ENCODE data around the gene ADAMTS3.
"Not testable (repeated sequence)": the region's sequence is repeated elsewhere in the genome, so short reads cannot be mapped to it uniquely, and the experiment has no call there.

ADAMTS3 gene

DNA sequence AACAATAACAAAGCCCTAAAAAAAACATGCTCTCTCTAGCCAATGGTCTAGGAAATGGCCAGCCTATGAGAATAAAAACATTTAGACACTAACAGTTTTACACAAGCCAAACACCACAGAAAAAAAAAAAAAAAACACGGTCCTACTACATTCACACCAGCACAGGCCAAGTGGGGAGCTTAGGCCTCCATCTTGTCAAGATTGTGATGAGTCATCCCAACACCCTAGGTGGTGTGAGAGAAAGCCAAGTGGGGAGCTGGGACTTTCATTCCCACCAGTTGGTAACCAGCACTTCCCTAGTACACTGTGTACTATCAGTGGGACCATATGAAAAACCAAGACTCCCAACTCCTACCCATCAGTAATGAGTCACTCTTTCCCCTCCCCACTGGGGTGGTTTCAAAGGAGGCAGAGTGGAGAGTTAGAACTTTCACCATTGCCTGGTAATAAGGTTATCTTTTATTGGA is 95.6 kb downstream of the ADAMTS3 start:
- DNase-seq (ENCODE audit: low read depth in 4 of 4, low spot score in 1 of 4): no peak

DNA sequence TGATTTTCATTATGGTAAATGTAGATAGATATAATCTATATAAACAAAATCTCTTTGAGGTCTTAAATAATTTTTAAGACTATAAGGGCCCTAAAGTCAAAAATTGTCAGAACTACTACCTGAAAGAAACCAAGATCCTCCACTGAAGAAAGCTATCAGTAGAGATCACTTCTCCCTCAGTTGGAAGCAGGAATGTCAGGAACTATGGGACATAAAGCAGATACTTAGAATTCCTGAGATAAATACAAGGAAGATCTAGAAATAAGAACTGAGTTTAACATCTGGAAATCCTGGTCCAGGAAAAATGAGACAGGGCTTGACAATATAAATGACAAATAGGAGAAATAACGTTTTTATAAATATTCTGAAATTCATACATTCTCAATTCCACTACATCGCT is 97.2 kb downstream of the ADAMTS3 start:
- DNase-seq (ENCODE audit: low read depth in 4 of 4, low spot score in 1 of 4): no peak

- no peak for DNase-seq (ENCODE audit: low read depth in 4 of 4, low spot score in 1 of 4)
Observed at GRCh38 chr4:72468904-72469502, 100.0 kb downstream of the ADAMTS3 start.

DNA sequence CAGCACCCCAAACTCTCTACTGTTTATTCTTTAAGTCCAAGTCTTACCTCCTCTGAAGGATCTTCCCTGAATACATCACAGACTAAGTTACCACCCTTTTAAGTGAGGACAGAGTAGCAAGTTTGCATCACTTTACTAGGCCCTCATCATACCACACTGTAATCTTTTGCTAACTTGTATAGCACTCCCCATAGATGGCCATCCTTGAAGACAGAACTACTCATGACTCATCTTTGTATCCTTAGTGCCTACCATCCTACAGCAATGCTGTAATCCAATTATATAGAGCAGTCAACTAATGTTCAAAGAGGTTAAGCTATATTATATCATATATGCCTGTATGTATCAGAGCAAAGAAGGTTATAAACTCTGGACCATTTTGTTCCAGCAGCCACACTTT is 101.4 kb downstream of the ADAMTS3 start:
- DNase-seq (ENCODE audit: low read depth in 4 of 4, low spot score in 1 of 4): no peak

DNA sequence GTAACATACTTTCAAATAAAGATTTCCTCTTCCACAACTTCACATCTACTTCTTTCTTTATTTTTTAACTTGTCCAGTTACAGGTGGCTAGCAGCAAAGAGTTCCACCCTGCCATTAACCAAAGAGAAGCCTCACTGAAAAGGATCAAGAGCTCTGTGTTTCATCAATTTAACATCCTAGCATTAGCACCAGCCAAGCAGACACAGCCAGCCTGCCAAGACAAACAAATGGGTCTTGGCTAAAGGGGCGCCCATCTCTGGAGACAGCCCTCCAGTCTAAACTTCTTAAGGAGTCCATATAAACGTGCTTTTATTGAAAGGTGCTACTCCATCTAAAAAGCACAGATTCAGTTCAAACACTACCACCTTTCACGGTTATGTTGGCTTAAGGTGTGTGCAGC is 105.3 kb downstream of the ADAMTS3 start:
- DNase-seq (ENCODE audit: low read depth in 4 of 4, low spot score in 1 of 4): no peak

DNA sequence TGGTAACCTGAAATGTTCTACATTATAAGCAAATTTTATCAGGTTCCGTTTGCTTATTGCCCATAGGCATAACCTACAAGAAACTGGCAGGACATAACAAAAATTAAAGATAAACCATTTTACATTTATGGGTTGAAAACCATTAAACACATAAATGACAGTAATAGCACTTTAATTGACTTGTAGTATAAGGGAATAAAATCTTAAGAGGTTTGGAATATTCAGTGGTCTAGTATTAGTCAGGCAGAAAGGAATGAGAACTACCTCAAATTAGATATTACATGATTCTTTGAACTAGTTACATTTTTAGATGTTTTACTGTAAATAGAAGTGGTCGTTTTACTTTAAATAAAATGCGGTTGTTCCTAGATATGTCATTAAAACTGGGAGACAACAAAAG is 111.9 kb downstream of the ADAMTS3 start:
- no peak for DNase-seq (ENCODE audit: low read depth in 4 of 4, low spot score in 1 of 4)

DNA sequence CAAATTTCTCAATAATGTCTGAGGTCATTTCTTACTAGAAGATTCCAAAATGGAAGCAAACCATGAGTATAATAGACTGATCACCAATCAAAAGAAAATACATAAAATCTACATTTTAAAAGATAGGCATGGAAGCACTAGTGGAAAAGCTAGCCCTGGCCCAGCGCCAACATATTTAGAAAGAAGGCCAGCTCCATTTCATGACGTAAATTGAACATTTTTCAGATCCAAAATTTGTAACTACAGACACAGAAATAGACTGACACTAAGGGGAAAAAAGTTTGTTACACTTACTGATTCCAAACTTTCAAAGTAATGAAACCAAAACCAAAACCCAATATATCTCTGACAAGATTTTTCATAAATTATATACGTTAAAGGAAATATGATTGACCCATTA is 117.7 kb downstream of the ADAMTS3 start:
- DNase-seq (ENCODE audit: low read depth in 4 of 4, low spot score in 1 of 4): no peak

GRCh38 chr4:72449705-72450104 is 119.3 kb downstream of the ADAMTS3 start:
- no peak for DNase-seq (ENCODE audit: low read depth in 4 of 4, low spot score in 1 of 4)

DNA sequence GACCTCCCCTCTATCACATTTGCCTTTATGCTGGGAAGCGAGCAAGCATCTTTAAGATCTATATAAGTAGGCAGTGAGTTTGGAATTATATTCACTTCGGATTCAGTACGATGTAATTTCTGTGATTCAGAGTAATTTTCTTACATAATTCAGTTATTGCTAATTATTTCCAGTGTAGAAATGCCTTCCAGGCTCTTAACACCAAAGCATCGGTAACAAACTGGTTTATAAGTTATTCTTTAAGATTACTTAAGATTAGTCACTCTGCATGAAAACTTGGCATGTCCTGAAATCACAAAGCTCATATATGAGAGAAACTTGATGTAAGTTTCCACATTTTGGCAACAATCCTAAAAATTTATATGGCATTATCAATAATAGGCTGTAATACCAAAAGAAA is 120.8 kb downstream of the ADAMTS3 start:
- DNase-seq (ENCODE audit: low read depth in 4 of 4, low spot score in 1 of 4): no peak

- no peak for DNase-seq (ENCODE audit: low read depth in 4 of 4, low spot score in 1 of 4)
Observed at GRCh38 chr4:72446353-72447055, 122.5 kb downstream of the ADAMTS3 start.

GRCh38 chr4:72444092-72444491 is 124.9 kb downstream of the ADAMTS3 start:
- no peak for DNase-seq (ENCODE audit: low read depth in 4 of 4, low spot score in 1 of 4)

DNA sequence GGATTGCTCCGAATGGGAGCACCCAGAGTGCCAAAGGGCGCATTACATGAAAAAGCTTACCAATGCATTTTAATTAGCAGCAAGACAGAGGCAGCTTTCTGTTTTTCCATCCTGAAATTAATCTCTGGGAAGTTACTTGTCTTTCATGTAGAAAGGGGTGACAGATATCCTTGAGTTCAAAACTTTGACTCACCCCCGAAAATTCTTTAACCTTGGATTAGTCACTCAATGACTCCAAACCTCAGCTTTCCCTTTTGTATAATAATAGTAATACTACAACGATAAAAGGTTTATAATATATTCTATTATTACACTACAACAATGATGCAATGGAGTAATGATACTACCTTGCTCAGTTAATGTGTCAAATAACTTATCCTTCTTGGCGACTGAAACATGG is 126.3 kb downstream of the ADAMTS3 start:
- DNase-seq (ENCODE audit: low read depth in 4 of 4, low spot score in 1 of 4): no peak

DNA sequence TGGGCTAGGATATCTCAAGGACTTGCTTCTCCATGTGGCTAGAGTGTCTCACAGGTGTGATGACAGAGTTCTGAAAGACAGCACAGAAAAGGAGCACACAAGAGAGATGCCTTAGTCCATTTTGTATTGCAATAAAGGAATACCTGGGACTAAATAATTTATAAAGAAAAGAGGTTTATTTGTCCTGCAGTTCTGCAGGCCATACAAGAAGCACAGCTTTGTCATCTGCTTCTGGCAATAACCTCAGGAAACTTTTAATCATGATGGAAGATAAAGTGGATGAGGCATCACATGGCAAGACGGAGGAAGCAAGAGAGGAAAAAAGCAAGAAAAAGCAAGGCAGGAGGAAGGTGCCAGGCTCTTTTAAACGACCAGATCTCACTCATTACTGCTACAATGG is 126.9 kb downstream of the ADAMTS3 start:
- no peak for DNase-seq (ENCODE audit: low read depth in 4 of 4, low spot score in 1 of 4)

GRCh38 chr4:72440386-72440785 is 128.6 kb downstream of the ADAMTS3 start:
- DNase-seq (ENCODE audit: low read depth in 4 of 4, low spot score in 1 of 4): no peak

GRCh38 chr4:72432975-72433374 is 136.0 kb downstream of the ADAMTS3 start:
- no peak for DNase-seq (ENCODE audit: low read depth in 4 of 4, low spot score in 1 of 4)

GRCh38 chr4:72432282-72432681 is 136.7 kb downstream of the ADAMTS3 start:
- DNase-seq (ENCODE audit: low read depth in 4 of 4, low spot score in 1 of 4): no peak

GRCh38 chr4:72430988-72431387 is 138.0 kb downstream of the ADAMTS3 start:
- DNase-seq (ENCODE audit: low read depth in 4 of 4, low spot score in 1 of 4): no peak

DNA sequence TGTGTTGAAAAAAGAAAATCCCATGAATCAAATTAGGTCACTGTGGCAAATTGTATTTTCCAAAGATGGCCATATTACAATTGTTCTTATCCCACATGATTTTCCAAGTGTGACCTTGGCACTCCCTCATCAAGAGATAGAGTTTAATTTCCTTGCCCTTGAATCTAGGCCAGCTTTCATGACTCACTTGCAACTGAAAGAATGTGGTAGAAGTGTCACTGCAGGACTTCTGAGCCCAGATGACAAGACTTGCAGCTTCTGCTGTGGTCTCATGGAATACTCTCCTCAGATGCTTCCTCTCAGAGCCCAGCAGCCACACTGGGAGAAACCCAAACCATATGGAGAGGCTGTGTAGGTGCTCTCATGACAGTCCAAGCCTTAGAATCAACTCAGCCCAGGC is 139.0 kb downstream of the ADAMTS3 start:
- no peak for DNase-seq (ENCODE audit: low read depth in 4 of 4, low spot score in 1 of 4)

- no peak for DNase-seq (ENCODE audit: low read depth in 4 of 4, low spot score in 1 of 4)
Observed at GRCh38 chr4:72429397-72429889, 139.6 kb downstream of the ADAMTS3 start.

- no peak for DNase-seq (ENCODE audit: low read depth in 4 of 4, low spot score in 1 of 4)
Observed at GRCh38 chr4:72427057-72427456, 142.0 kb downstream of the ADAMTS3 start.

DNA sequence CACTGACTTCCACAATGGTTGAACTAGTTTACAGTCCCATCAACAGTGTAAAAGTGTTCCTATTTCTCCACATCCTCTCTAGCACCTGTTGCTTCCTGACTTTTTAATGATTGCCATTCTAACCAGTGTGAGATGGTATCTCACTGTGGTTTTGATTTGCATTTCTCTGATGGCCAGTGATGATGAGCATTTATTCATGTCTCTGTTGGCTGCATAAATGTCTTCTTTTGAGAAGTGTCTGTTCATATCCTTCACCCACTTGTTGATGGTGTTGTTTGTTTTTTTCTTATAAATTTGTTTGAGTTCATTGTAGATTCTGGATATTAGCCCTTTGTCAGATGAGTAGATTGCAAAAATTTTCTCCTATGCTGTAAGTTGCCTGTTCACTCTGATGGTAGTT is 143.1 kb downstream of the ADAMTS3 start:
- not testable (repeated sequence) for DNase-seq (ENCODE audit: low read depth in 4 of 4, low spot score in 1 of 4)

GRCh38 chr4:72424006-72424405 is 145.0 kb downstream of the ADAMTS3 start:
- DNase-seq (ENCODE audit: low read depth in 4 of 4, low spot score in 1 of 4): no peak

GRCh38 chr4:72422416-72422815 is 146.6 kb downstream of the ADAMTS3 start:
- no peak for DNase-seq (ENCODE audit: low read depth in 4 of 4, low spot score in 1 of 4)
